HG03103 (cell line): ENCODE results near the gene SRGN.
A peak's percentile ranks its signal among the peaks of the same experiment; 100 is the strongest.

Experiments used
- ATAC-seq: cut with Tn5 transposase; IDR thresholded peaks from one replicate; pipeline ENCODE4 v1.9.1; 2021; ENCODE audit warnings: low read depth; ENCODE audit not compliant: unreplicated experiment

Gene SRGN

GRCh38 chr10:69060127-69060798 lies 27.6 kb upstream of the SRGN start:
- ATAC-seq, result no peak

DNA sequence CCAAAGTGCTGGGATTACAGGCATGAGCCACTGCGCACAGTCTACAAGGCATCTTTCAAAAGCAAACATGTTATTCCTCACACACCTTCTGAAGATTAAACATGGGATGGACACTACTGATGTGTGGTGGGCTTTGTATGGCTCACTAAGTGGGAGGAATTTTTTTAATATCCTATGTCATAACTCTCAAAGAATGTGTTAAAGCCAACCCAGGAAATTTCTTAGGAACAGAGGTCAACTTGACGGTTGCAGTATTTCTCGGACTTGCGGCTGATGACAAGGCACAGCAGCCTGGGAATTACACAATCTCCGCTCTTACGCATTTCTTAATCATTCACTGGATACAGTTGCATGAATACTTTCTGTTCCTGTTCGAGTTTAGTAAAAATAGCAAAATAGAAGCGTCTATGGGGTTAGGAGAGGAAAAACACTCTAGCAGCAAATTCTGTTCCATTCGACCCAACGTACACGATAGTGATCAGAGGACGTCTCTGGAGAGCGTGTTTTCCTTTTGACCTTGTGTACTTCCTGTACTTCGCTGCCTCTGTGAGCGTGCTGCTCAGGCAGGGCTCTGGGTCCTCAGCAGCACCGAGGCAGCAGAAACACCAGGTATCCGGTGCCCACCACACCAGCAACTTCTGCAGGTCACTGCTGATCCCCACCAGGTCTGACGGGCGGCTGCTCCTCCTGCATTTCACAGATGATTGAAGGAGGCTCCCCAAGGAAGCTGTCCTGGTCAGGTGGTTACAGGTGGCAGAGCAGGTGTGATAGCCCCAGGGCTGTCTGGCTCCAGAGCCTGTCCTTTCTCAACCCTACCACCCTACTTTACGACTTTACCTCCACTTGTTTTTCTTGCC lies 26.4 kb upstream of the SRGN start:
- ATAC-seq, result peak; percentile 54

DNA sequence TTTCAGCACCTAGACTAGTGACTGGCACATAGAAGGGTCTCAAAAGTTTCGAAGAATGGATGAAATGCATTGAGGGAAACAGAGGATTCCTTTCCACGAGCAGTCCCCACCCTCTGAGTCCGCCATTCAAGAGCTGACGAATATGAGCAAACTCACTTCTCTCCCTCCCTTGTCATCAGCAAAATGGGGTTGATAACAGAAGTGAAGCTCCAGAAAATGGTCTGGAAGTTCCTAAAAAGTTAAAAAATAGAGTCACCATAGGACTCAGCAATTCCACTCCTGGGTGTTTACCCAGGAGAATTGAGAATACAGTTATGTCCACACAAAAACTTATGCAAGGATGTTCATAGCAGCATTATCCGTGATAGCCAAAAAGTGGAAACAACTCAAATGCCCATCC lies 25.0 kb upstream of the SRGN start:
- no peak for ATAC-seq

DNA sequence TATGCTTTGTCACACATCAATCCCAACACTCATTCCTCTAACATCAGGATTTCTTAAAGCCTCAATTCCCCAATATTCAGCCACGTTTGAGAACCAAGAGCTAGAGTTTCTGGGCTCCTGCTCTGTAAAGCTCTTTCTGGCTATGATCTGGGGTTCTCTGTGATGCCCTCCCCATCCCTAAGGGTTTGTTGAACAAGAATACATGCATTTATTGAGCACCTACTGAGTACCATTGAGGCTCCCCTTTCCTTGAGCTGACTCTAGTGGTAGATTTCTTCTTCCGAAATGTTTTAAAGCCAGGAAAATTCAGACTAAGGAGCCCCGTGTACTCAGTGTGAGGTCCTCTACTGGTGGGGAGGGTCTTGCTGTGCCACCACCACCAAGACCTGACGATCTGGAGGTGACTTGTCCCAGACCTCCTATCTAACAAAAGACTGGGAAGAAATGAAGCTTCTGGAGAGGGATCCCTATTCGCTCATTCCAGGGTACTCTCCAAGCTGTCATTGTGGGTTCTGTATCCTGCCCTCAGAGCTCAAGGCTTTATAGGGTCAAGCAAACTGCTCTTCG lies 23.1 kb upstream of the SRGN start:
- no peak for ATAC-seq

- ATAC-seq, result peak; percentile 42
Observed at GRCh38 chr10:69065406-69066361, 22.2 kb upstream of the SRGN start.

DNA sequence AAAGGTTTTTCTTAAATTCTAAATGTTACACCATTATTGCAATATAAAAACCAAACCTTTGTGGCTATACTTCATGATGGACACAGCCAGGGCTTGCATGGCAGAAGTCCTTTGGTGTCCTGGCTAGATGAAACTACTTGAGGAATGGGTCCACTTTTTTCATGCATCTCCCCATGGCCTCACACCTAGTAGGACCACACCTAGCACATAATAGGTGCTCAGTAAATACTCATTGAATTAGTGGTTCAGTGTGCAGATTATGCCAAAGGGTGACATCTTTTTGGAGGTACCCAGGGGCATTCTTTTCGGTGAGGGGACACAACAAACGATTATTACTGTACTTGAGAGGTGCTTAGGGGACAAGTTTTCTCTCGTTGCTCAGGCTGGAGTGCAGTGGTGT lies 20.7 kb upstream of the SRGN start:
- ATAC-seq, result no peak

DNA sequence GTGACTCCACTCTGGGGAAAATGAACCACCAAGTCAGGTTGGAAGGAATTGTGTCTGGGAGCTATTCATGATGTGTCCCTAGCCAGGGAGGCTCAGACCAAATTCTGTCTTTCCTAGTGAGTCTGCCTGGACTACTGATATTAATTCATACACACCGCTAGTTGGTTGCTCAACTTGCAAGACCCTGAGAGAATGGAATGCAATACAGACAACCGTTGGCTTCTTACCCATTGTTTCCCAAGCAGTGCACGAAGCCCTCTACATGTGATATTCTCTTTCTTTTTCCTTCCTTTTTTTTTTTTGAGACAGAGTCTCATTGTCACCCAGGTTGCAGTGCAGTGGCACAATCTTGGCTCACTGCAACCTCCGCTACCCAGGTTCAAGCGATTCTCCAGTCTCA lies 19.4 kb upstream of the SRGN start:
- no peak for ATAC-seq

DNA sequence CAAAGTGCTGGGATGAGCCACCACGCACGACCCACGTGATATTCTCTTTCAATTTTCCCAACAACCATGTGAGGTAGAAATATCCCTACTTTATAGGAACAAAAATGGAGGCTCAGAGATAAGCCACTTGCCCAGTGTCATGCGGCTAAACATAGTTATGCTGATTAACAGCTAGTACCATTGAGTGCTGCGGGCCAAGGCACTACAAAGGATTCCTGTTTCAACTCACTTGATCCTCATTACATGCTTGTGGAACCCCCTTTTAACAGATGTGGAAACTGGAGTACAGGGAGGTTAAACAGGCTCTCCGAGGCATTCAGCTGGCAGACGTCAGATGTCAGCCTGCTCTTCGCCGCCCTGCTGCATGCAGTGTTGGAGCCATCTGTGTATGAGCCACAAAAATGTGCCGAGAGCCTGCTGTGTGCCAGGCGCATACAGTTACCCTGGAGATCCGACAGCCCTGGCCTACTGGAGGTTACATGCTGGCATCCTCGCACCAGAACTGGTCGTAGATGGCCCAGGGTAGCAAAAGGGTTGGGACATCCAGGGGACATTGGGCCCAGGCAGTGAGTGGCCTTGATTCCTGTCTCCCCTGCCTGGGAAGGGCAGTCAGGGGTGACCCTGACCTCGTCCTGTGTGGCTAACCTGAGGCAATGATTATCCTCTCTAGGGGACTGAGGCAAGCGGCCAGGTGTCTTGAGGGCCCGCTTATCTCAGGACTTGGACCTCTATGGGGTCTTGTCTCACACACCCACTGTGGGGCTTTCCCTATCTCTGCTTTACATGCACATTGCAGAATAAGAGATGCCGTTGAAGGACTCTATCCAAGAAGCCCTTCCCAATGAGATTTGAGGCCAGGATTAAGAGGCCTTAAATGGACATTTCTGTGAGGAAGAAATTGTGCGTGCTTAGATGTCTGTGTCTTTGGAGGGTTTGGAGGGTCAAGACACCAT lies 18.5 kb upstream of the SRGN start:
- no peak for ATAC-seq

- ATAC-seq, result no peak
Observed at GRCh38 chr10:69070951-69071350, 17.0 kb upstream of the SRGN start.

GRCh38 chr10:69071610-69072009 lies 16.3 kb upstream of the SRGN start:
- ATAC-seq, result no peak

GRCh38 chr10:69073026-69073425 lies 14.9 kb upstream of the SRGN start:
- ATAC-seq, result no peak

- no peak for ATAC-seq
Observed at GRCh38 chr10:69073736-69074364, 14.1 kb upstream of the SRGN start.

GRCh38 chr10:69074532-69074931 lies 13.4 kb upstream of the SRGN start:
- no peak for ATAC-seq

- no peak for ATAC-seq
Observed at GRCh38 chr10:69075431-69075830, 12.5 kb upstream of the SRGN start.

- ATAC-seq, result no peak
Observed at GRCh38 chr10:69078311-69078710, 9.6 kb upstream of the SRGN start.

GRCh38 chr10:69080226-69080625 lies 7.7 kb upstream of the SRGN start:
- no peak for ATAC-seq

DNA sequence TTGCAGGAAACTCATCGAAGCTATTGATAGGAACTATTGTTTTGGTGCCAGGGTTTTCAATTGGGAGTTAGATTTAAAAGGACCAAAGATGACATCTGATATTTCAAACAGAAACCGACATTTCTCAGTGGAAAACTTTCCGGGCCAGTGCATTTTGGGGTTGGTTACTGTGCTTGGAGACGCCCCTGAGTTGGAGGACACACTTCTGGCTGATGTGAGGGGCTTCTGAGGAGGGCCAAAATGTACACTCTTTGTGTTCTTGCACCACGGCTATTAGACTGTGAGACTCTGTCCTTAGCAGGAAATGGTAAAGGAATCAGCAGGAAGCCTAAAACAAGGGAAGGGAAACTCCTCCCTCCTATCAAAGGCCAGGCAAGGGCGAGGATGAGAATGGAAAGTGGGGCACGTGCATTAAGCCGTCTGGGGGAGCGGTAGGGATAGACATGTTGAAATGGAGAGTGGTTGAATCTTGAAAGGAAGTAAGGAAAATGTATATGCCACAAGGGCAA lies 1.8 kb upstream of the SRGN start:
- no peak for ATAC-seq

DNA sequence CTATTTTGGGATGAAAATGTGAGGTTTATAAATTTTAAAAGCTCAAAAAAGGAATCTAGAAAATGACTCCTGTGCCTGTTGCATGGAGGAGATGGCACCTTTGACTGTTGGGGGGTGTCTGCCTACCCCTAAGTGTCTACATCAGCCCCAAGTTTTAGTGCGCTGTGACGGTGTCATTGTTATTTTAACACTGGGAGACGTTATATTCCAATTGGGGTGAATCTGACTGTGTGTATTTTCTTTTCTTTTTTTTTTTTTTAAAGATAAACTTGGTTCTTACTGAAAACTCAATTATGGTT lies 517 bp downstream of the SRGN start:
- ATAC-seq, result no peak
